HG03571 (cell line): ENCODE measurements around the gene TSPAN1.
A peak's percentile ranks its signal among the peaks of the same experiment; 100 is the strongest.

ENCODE experiments used
- ATAC-seq: cut with Tn5 transposase; IDR thresholded peaks from one replicate; pipeline ENCODE4 v1.9.1; 2021; ENCODE audit not compliant: unreplicated experiment

The TSPAN1 gene

DNA sequence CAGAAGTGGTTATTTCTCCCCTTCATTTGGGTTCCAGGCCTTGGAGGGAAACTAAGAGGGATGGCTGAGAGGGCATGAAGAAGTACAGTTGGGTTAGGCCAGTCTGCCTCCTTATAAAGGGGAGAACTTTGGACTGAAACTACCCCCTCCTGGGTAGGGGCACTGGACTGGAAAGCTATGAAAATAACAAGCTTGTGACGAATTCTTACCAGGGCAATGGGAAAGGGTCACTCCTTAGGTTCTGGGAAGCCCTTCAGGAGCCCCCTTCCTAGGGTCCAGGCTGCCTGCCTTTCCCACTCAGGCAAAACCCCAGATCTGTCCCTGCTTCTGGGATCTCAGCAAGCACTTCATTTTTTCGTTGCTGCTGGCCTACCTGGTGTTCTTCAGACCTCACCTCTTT lies 11.2 kb downstream of the TSPAN1 start:
- ATAC-seq, result no peak

DNA sequence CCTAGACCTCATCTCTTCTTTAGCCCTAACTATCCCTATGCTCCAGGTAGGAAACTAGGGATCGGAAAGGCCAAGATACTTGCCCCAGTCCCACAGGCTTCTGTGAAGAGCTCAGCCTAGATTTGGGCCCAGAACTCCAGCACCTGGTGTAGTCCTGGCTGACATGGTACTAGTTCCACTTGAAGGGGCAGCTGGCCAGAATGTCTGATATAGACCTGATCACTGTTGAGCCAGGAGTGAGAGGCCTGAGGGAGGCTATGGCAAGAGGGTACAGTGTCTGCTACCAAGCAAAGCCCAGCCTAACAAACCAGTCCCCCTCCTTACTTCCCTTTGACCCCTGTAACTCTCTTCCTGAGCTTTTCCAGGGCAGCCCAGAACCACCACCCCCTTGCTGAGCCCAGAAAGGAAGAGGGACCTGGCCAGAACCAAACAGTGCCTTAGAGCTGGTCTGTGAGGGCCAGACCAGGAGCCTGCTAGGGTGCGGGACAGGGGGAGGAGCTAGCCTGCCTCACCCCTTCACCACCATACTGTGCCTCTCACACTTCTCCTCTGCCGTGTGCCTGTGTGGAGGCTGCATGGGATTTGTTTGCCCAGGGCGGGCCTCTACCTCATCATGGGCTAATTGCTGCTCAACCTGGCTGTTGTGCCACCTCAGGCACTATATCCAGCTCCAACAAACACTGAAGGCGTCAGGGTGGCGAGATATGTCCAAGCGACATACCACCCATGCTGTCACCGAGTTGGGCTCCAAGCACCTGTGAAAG lies 12.4 kb downstream of the TSPAN1 start:
- ATAC-seq, result no peak

DNA sequence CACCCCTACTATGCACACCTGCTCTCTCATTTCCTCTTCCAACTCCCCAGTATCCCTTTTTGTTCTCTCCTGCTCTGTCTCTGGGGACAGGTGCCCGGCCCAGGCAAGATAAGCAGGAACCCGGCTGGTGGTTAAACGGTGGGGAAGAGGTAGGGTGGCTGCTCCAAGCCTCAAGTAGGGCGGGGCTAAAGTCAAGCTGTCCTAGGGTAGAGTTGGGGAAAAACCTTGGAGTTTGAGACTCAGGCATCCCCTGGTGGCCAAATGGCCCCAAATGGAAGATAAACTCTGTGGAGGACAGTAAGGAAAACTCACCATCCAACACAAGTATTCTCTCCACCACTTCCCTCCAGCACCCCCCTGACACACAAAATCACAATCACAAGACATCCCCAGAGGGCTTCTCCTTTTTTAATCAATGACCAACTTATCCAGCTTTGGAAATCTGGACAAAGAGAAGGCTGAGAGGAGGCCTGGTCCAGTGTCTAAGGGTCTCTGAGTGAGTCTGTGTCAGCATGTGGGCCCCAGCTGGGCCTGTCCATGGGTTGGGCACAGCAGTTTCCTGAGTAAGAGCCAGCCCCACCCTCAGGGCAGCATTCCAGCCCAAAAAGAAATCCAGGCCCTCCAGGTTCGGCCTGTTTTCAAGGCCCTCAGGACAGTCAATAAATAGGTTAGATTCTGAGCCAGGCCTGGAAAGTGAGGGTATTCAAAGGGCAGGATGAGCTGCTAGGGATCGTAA lies 13.6 kb downstream of the TSPAN1 start:
- no peak for ATAC-seq

GRCh38 chr1:46190539-46190938 lies 15.7 kb downstream of the TSPAN1 start:
- ATAC-seq, result no peak

GRCh38 chr1:46191033-46191701 lies 16.3 kb downstream of the TSPAN1 start:
- ATAC-seq, result no peak

- no peak for ATAC-seq
Measured at GRCh38 chr1:46192171-46192570, 17.3 kb downstream of the TSPAN1 start.

DNA sequence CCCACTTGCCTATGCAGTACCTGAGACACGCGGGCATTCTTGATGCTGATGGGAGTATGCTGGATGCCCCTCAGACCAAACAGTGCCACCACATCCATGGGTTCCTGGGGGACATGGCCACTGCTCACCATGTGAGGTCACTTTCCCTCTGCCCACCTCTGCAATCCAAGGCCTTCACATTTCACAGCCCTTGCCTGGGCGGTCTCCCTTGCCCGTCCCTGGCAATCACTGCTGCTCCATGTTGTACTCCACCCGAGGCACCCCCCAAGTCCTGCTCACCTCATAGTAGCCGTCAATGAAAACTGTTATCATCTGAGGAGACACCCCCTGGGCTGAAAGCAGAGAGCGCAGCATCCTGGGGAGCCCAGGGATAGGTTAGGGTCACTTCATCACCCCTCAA lies 18.4 kb downstream of the TSPAN1 start:
- no peak for ATAC-seq

GRCh38 chr1:46193984-46194570 lies 19.2 kb downstream of the TSPAN1 start:
- ATAC-seq, result no peak

- no peak for ATAC-seq
Measured at GRCh38 chr1:46194641-46195193, 19.8 kb downstream of the TSPAN1 start.

DNA sequence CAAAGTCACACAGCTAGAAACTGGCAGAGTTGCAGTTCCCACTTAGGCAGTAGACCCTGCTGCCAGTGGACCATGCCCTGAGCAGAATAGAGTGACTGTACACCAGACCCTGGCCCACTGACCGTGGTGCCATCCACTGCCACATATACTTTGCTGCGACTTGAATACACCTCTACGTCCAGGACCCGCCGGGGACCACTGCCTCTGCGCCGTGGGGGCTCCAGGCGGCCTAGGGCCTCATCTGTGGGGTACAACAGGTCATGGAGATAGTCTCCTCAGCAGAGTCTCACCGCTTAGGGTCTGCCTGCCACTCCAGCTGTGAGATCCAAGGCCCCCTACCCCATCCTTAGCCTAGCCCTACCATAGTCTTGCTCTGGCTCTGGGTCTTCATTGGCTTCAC lies 21.7 kb downstream of the TSPAN1 start:
- no peak for ATAC-seq

GRCh38 chr1:46197560-46197963 lies 22.7 kb downstream of the TSPAN1 start:
- ATAC-seq, result no peak

GRCh38 chr1:46197964-46198811 lies 23.3 kb downstream of the TSPAN1 start, which contains the start of gene POMGNT1:
Gene POMGNT1, minus strand, starts transcription at chr1:46198434. Its CDS starts 613 bp downstream, at chr1:46197821.
- ATAC-seq, result peak; percentile 87

DNA sequence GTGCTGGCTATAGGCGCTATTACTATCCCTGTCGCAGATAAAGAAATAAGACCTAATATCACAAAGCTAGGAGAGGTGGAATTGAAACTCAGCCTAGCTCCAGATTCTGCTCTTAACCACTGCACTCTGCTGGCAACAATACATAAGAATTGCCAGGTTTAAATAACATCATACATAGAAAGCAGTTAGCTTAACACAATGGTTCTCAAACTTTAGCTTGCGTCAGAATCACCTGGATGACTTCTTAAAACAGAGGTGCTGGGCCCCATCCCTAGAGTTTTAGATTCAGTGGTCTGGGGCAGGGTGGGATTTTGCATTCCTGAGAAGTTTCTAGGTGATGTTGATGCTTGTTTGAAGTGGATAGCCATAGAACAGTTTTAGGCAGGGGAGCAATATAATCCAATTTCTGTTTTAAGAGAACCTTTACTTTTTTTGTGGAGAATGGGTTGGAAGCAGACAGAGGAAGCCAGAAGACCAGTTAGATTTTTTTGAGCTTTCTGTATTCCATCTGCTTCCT lies 24.4 kb downstream of the TSPAN1 start:
- ATAC-seq, result no peak

- no peak for ATAC-seq
Measured at GRCh38 chr1:46203738-46204405, 29.0 kb downstream of the TSPAN1 start.

DNA sequence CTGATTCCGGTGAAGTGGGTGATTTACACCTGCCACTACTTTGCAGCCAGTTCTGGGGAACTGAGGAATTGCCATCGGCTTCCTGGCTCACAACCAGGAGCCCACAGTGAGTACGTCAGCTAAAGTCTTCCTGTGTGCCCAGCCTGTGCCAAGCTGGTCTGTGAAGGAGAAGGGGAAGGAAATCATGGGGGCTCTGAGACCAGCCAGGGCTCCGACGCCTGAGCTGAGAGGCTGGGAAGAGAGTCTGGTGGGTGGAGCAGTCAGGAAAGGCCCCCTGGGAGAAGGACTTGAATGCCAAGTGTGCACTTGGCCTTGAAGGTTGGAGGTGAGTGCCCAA lies 29.5 kb downstream of the TSPAN1 start:
- no peak for ATAC-seq

GRCh38 chr1:46205141-46205540 lies 30.3 kb downstream of the TSPAN1 start:
- ATAC-seq, result no peak

GRCh38 chr1:46205791-46206190 lies 30.9 kb downstream of the TSPAN1 start:
- ATAC-seq, result no peak

- no peak for ATAC-seq
Measured at GRCh38 chr1:46206399-46206798, 31.5 kb downstream of the TSPAN1 start.

DNA sequence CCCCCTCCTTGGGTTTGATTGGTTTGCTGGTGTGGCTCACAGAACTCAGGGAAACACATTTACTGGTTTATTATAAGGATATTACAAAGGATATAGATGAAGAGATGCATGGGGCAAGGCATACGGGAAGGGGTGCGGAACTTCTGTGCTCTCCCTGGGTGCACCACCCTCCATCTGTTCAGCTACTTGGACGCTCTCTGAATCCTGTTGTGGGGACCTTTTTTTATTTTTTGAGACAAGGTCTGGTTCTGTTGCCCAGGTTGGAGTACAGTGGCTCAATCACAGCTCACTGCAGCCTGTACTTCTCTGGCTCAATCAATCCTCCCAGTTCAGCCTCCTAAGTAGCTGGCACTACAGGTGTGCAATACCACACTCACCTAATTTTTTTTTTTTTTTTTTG lies 35.7 kb downstream of the TSPAN1 start:
- no peak for ATAC-seq

GRCh38 chr1:46211051-46211450 lies 36.2 kb downstream of the TSPAN1 start:
- no peak for ATAC-seq
